Fibroblast of lung (primary cell): ENCODE data around the gene ALX3.

ENCODE experiments used
- CTCF ChIP-seq, 2 donors: IDR thresholded peaks in 1 of 2; conservative IDR thresholded peaks in 1 of 2; 1 replicate in 1 of 2; 2 replicates in 1 of 2; pipeline ENCODE4 v1.5.1; 2011 to 2012; ENCODE audit warnings: low read length in 2 of 2, control low read depth in 1 of 2, inconsistent platforms in 1 of 2, low read depth in 1 of 2, mild to moderate bottlenecking in 1 of 2
- EZH2 ChIP-seq: IDR thresholded peaks from 2 replicates; pipeline ENCODE4 v1.5.1; 2012; ENCODE audit warnings: low read length, control low read depth, mild to moderate bottlenecking; ENCODE audit errors: missing control alignments

GRCh38 chr1:110100335-110100734 lies 29.9 kb upstream of the ALX3 start:
- TF ChIP-seq CTCF (conservative IDR thresholded peaks at IDR 0.05 in 1 of 2, IDR thresholded peaks at IDR 0.05 in 1 of 2; ENCODE audit: low read depth in 1 of 2, low read length in 2 of 2) = no peak
- TF ChIP-seq EZH2 = no peak
